ENCODE results near the gene MED29. TPM values are rescaled to one million over a fixed set of nuclear protein-coding genes. Genes with fewer than 3 reads are reported as not detected.

Gene MED29, protein sequence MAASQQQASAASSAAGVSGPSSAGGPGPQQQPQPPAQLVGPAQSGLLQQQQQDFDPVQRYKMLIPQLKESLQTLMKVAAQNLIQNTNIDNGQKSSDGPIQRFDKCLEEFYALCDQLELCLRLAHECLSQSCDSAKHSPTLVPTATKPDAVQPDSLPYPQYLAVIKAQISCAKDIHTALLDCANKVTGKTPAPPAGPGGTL
- 15.5 and 17.5 TPM in 2 replicates for total RNA-seq (2012; rRNA removed)

DNA sequence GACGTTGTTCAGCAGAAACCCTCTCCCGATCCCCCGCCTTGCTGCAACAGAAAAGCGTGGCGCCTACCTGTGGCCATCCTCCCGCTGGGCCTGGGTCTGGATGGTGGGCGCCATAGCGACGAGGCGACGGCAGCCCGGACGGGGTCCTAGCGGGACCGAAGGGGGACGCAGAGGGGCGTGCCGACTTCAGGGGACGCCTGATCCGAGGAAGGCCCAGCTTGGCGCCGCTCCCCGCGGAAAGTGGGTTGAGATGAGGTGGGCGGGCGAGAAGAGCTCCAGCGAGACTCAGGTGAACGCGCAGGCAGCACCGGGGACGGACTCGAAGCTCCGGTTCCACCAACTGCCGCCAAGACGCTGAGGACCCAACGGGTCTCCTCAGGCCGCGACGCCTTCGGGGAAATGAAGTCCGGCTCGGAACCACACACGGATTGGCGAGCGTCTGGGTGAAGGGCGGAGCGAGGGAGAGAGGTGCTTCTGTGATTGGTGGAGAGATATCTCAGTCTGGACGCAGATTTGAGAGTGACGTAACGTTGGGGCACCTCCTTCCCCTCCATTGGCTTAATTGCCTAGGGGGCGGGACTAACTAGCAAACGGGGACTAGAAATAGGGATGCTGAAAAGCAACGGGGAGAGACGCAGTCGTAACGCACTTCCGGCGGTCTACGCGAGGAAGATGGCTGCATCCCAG, at the start of gene MED29, which contains the start of gene PAF1:
TSS of gene MED29 (plus strand) at position 628 of the 687 bp plus-strand sequence. CDS start at position 673, 45 bp downstream.
TSS of gene PAF1 (minus strand) at position 356 of the 687 bp plus-strand sequence. CDS start at position 114, 242 bp downstream.
- H3K9ac ChIP-seq (ENCODE audit: low read depth, low read length): peak within 1 kb of the TSS; percentile 93
- peak within 1 kb of the TSS; percentile 87 for H3K4me2 ChIP-seq (ENCODE audit: low read length)
- no peaks in the 10 kb centered on the region for H3K9me3 ChIP-seq (replicated peaks; ENCODE audit: low read length)
- peak within 1 kb of the TSS; percentile 92 for H3K4me3 ChIP-seq (ENCODE audit: low read length)
- peaks cover 16% of the 10 kb centered on the region for H3K4me1 ChIP-seq (ENCODE audit: control insufficient read depth, insufficient read depth, low read length)
- H3K27me3 ChIP-seq (ENCODE audit: control insufficient read depth, insufficient read depth, low read length): no peaks in the 10 kb centered on the region
- peaks cover 45% of the 10 kb centered on the region for H3K36me3 ChIP-seq (ENCODE audit: insufficient read depth, low read length)

DNA sequence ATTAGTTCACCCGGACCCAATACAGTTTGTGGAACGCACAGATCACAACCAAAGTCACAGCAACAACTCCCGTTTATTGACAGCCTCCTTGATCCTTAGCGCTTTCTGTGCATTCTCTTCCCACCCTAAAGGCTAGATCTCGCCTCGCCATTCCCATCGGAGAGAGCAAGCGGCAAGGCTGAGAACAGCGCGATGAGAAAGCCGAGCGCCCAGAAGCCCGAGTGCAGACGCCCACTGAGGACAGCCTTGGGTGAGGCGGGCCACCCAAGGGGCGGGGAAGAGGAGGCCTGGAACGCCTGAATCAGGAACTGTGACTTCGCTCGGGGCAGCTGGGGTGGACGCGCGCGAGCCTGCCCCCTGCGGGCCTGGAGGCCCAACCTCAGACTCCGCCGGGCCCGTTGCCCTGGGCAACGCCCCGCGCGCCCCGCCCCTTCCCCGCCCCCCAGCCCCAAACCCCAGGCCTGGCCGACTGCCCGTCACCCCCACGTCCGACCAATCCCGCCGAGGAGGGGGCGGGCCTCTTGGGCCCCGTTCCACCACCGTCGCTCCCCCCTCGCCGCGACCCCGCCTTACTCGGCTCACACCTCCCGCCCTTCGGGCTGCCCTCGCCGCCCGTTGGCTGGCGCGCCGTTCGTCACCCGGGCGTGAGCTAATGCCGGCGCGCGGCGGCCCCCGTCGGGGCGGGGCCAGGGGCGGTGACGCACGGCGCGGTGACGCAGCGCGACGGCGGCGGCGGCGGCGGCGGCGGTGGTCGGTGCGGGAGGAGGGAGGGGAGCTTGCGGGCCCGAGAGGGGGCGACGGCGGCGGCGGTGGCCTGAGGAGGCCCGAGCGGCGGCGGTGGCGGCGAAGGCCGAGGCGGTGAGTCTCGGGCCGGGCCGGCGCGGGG, 49.2 kb upstream of the MED29 start, which contains the start of gene SAMD4B:
TSS of gene SAMD4B (plus strand) at position 703 of the 886 bp plus-strand sequence. CDS start 14,473 bp downstream, outside the sequence.
- Histone ChIP-seq H3K9me3 (replicated peaks; ENCODE audit: low read length) (no peaks in the 10 kb centered on the region), H3K36me3 (ENCODE audit: insufficient read depth, low read length) (peaks cover 16% of the 10 kb centered on the region), H3K4me2 (ENCODE audit: low read length) (peak within 1 kb of the TSS; percentile 94), H3K4me3 (ENCODE audit: low read length) (peak within 1 kb of the TSS; percentile 91), H3K27me3 (ENCODE audit: control insufficient read depth, insufficient read depth, low read length) (no peaks in the 10 kb centered on the region), H3K4me1 (ENCODE audit: control insufficient read depth, insufficient read depth, low read length) (peaks cover 14% of the 10 kb centered on the region), H3K9ac (ENCODE audit: low read depth, low read length) (peak within 1 kb of the TSS; percentile 94)

DNA sequence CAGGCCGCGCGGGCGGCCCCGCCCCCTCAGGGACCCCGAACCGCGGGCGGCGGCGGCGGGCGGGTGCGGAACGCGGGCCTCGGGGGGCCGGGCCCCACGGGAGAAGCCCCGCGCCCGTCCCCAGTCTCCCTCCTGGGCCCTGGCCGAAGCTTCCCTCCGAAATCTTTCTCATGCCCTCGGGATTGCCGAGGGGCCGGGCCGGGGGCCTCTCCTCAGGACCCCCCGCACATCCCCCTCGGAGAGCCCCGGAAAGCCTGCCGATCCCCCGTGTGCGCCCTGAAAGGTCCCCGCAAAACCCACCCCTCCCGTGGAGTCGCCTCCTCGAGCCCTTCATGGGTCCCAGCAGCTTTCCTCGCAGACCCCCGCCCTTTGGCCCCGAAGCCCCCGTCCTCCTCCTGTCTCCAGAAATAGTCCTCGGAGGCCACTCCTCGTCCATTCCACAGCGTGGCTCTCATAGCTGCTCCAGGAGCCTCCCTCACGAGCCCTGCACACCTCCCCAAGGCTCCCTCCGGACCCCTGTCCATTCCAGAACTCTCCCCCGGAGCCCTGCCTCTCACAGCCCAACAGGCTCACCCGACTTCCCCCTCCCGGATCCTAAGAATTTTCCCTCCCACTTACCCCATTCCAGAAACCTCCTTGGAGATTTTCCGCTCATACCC, 48.4 kb upstream of the MED29 start:
- H3K9ac ChIP-seq (ENCODE audit: low read depth, low read length): peak overlapping the region; percentile 94
- peak overlapping the region; percentile 94 for H3K4me2 ChIP-seq (ENCODE audit: low read length)
- no peaks in the 10 kb centered on the region for H3K27me3 ChIP-seq (ENCODE audit: control insufficient read depth, insufficient read depth, low read length)
- H3K4me1 ChIP-seq (ENCODE audit: control insufficient read depth, insufficient read depth, low read length): peaks cover 22% of the 10 kb centered on the region
- H3K36me3 ChIP-seq (ENCODE audit: insufficient read depth, low read length): peaks cover 16% of the 10 kb centered on the region
- H3K4me3 ChIP-seq (ENCODE audit: low read length): peak overlapping the region; percentile 84
- H3K9me3 ChIP-seq (replicated peaks; ENCODE audit: low read length): no peaks in the 10 kb centered on the region

DNA sequence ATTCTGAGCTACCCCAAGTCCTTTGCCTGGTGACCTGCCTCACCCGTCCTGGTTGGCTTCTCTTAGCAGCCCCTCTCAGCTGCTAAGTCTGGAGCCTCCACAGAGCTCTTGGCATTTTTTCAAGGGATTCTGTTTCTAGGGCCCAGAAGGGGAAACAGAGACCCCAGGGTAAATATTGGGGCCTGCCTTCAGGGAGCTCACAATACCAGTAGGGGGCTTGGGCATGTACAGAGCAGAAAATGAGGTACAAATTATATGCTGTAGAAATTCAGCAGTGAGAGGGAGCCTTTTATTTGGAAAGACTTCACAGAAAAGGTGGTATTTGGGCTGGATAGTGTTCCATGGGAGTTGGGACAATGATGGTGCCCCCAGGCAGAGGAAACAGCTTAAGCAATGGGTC, 45.2 kb upstream of the MED29 start:
- Histone ChIP-seq H3K4me3 (ENCODE audit: low read length) (no peak overlapping the region), H3K36me3 (ENCODE audit: insufficient read depth, low read length) (peaks cover 28% of the 10 kb centered on the region), H3K4me2 (ENCODE audit: low read length) (no peak overlapping the region), H3K27me3 (ENCODE audit: control insufficient read depth, insufficient read depth, low read length) (no peaks in the 10 kb centered on the region), H3K4me1 (ENCODE audit: control insufficient read depth, insufficient read depth, low read length) (peaks cover 23% of the 10 kb centered on the region), H3K9me3 (replicated peaks; ENCODE audit: low read length) (no peaks in the 10 kb centered on the region), H3K9ac (ENCODE audit: low read depth, low read length) (no peak overlapping the region)

DNA sequence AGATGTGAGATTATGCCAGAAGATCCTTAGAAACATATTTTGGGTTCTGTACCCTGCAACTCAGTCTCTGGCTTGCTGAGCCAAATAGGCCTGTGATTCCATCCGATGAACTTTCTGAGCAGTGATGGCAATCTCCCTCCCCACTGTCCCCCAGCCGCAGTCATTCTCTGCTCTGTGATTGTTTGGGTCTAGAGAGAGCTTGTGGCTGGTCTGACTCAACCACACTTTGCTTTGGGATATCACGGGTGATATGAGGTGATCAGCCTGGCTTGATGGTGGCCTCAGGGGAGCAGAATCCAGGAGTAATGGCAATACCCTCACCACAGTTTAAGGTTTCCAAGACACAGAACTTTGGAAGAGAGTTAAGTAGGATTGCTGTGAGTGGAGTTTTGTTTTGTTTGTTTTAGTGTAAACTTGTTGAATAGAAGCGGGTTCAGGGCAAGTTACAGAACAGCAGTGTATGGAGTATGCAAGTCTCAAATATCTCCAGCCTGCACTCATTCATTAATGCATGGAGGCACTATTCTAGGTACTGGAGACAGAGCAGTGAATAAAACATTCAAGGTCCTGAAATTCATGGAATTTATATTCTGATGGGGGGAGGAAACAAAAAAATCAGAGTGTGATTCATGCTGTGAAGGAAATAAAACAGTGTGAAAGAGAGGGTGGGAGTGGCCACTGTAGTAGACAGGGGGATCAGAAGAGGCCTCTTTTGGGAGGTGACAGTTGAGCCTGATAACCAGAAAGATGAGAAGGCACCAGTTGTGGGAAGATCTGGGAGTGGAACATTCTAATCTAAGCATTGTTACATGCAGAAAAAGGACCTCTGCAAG, 43.6 kb upstream of the MED29 start:
- H3K9me3 ChIP-seq (replicated peaks; ENCODE audit: low read length): no peaks in the 10 kb centered on the region
- no peak overlapping the region for H3K9ac ChIP-seq (ENCODE audit: low read depth, low read length)
- H3K4me1 ChIP-seq (ENCODE audit: control insufficient read depth, insufficient read depth, low read length): peaks cover 36% of the 10 kb centered on the region
- H3K36me3 ChIP-seq (ENCODE audit: insufficient read depth, low read length): peaks cover 37% of the 10 kb centered on the region
- peak overlapping the region; percentile 1 for H3K4me3 ChIP-seq (ENCODE audit: low read length)
- H3K4me2 ChIP-seq (ENCODE audit: low read length): peak overlapping the region; percentile 23
- H3K27me3 ChIP-seq (ENCODE audit: control insufficient read depth, insufficient read depth, low read length): no peaks in the 10 kb centered on the region

DNA sequence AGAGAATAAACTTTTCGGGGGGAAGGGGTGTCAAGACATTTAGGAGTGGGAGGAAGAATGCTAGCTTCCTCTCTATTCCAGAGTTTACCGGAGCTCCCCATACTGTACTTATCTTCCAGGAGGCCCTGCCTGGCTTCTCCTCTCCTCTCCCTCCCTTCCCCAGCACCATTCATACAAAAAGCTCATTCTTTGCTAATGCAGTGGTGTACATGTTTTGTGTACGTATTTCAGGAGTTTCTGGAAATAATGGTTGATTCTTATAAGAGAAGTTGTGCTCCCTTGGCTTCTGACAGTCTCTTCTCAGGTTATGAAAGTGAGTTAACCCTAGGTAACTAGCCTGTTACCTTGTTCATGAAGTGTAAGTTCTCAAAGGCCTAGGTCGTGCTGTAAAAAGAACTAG, 41.9 kb upstream of the MED29 start:
- no peaks in the 10 kb centered on the region for H3K27me3 ChIP-seq (ENCODE audit: control insufficient read depth, insufficient read depth, low read length)
- no peak overlapping the region for H3K9ac ChIP-seq (ENCODE audit: low read depth, low read length)
- peaks cover 43% of the 10 kb centered on the region for H3K36me3 ChIP-seq (ENCODE audit: insufficient read depth, low read length)
- H3K9me3 ChIP-seq (replicated peaks; ENCODE audit: low read length): no peaks in the 10 kb centered on the region
- no peak overlapping the region for H3K4me2 ChIP-seq (ENCODE audit: low read length)
- peaks cover 37% of the 10 kb centered on the region for H3K4me1 ChIP-seq (ENCODE audit: control insufficient read depth, insufficient read depth, low read length)
- no peak overlapping the region for H3K4me3 ChIP-seq (ENCODE audit: low read length)

- no peak overlapping the region for H3K4me2 ChIP-seq (ENCODE audit: low read length)
- no peaks in the 10 kb centered on the region for H3K27me3 ChIP-seq (ENCODE audit: control insufficient read depth, insufficient read depth, low read length)
- no peak overlapping the region for H3K4me3 ChIP-seq (ENCODE audit: low read length)
- no peaks in the 10 kb centered on the region for H3K9me3 ChIP-seq (replicated peaks; ENCODE audit: low read length)
- peaks cover 41% of the 10 kb centered on the region for H3K36me3 ChIP-seq (ENCODE audit: insufficient read depth, low read length)
- peaks cover 37% of the 10 kb centered on the region for H3K4me1 ChIP-seq (ENCODE audit: control insufficient read depth, insufficient read depth, low read length)
- H3K9ac ChIP-seq (ENCODE audit: low read depth, low read length): no peak overlapping the region
Observed at GRCh38 chr19:39350156-39350555, 41.0 kb upstream of the MED29 start.

- Histone ChIP-seq H3K4me3 (ENCODE audit: low read length) (no peak overlapping the region), H3K9ac (ENCODE audit: low read depth, low read length) (no peak overlapping the region), H3K36me3 (ENCODE audit: insufficient read depth, low read length) (peaks cover 46% of the 10 kb centered on the region), H3K4me2 (ENCODE audit: low read length) (no peak overlapping the region), H3K9me3 (replicated peaks; ENCODE audit: low read length) (no peaks in the 10 kb centered on the region), H3K4me1 (ENCODE audit: control insufficient read depth, insufficient read depth, low read length) (peaks cover 37% of the 10 kb centered on the region), H3K27me3 (ENCODE audit: control insufficient read depth, insufficient read depth, low read length) (no peaks in the 10 kb centered on the region)
Observed at GRCh38 chr19:39351537-39352064, 39.6 kb upstream of the MED29 start.

DNA sequence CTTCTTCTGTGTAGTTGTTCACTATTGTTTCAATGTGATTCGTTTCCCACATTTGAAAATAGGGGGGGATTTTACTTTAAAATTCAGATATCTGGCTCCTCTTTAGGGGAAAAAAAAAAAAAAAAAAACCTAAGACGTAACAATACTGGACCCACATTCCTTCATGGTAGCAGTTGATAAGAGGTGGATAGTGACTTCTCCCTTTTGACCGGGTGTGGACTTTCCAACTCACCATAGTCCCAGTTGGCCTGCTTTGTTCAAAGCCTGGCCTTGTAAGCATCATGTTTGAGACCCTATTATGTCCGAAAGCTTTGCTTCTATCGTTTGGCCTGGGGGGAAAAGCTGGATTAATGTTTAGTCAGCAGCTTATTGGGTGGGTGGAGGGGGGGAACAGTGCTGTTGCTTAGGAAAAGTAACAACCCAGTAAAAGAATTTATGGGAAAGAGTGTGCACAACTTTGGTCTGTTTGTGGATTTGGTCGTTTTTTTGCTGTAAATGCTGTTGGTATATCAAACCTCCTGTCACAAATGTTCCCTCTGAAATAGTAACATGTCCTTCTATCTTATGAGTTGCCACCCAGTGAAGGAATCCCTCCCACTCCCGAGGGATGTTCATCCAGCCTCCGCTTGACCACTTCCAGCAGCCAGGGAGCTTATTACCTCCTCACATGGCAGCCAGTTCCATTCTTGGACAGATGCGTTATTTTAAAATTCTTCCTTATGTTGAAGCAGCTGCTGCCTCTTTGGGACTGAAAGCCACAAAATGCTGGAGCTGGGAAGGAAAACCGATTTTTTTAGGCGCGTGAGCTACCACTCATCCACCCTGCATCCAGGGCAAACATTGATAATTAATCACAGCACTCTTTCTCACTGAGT, 38.6 kb upstream of the MED29 start:
- Histone ChIP-seq H3K4me2 (ENCODE audit: low read length) (no peak overlapping the region), H3K27me3 (ENCODE audit: control insufficient read depth, insufficient read depth, low read length) (no peaks in the 10 kb centered on the region), H3K9ac (ENCODE audit: low read depth, low read length) (peak overlapping the region; percentile 60), H3K4me1 (ENCODE audit: control insufficient read depth, insufficient read depth, low read length) (peaks cover 30% of the 10 kb centered on the region), H3K36me3 (ENCODE audit: insufficient read depth, low read length) (peaks cover 56% of the 10 kb centered on the region), H3K4me3 (ENCODE audit: low read length) (no peak overlapping the region), H3K9me3 (replicated peaks; ENCODE audit: low read length) (no peaks in the 10 kb centered on the region)
